HEK293 (cell line): ENCODE data around the gene SNX15.

Source experiments
- CTCF ChIA-PET: fragments of 350-600 bp; formaldehyde crosslinking; extraction: SDS; loops from one replicate; lab custom pipeline; 2021; ENCODE audit warnings: antibody characterized with exemption; lab: Yijun Ruan, JAX
- POLR2A ChIA-PET: fragments of 300-600 bp; formaldehyde crosslinking; extraction: SDS; loops from one replicate; lab custom pipeline; 2020; ENCODE audit warnings: antibody characterized with exemption, inconsistent platforms; lab: Yijun Ruan, JAX
- H3K27ac ChIP-seq: fragments of 200-500 bp; sonication (Bioruptor generic); 2 replicates; pipeline ENCODE4 v1.5.1; 2014; ENCODE audit warnings: low read depth, low read length, control low read depth, inconsistent platforms; ENCODE audit errors: extremely low read depth
- H3K36me3 ChIP-seq, 2 experiments: fragments of 200-500 bp in 1 of 2; sonication (Bioruptor generic) in 1 of 2; 1 replicate in 1 of 2; 2 replicates in 1 of 2; pipeline ENCODE4 v1.5.1; 2014 to 2017; ENCODE audit warnings: inconsistent platforms in 2 of 2, low read length in 2 of 2; ENCODE audit not compliant: control insufficient read depth in 2 of 2, insufficient read depth in 1 of 2
- H3K4me1 ChIP-seq: fragments of 200-500 bp; sonication (Bioruptor generic); 2 replicates; pipeline ENCODE4 v1.5.1; 2014; ENCODE audit warnings: mild to moderate bottlenecking, low read length, inconsistent platforms; ENCODE audit not compliant: control insufficient read depth, insufficient read depth
- H3K4me3 ChIP-seq: 2 replicates; pipeline ENCODE4 v1.5.1; 2011; ENCODE audit warnings: low read depth, mild to moderate bottlenecking, control low read depth, low read length, moderate library complexity
- H3K9me3 ChIP-seq: fragments of 200-500 bp; sonication (Bioruptor generic); 2 replicates; pipeline ENCODE4 v1.5.1; 2014; ENCODE audit warnings: low read depth, low read length, inconsistent platforms; ENCODE audit not compliant: control insufficient read depth, insufficient read depth
- EGR2 ChIP-seq: fragments of 450-650 bp; formaldehyde crosslinking; IDR thresholded peaks from 2 replicates; pipeline ENCODE4 v1.5.1; 2016; ENCODE audit warnings: low read depth, missing biosample characterization, missing genetic modification characterization
- FEZF1 ChIP-seq: fragments of 450-650 bp; formaldehyde crosslinking; IDR thresholded peaks from 2 replicates; pipeline ENCODE4 v1.5.1; 2016; ENCODE audit warnings: missing biosample characterization, missing genetic modification characterization
- HOXD13 ChIP-seq: sonication (generic); formaldehyde crosslinking; IDR thresholded peaks from 2 replicates; pipeline ENCODE4 v1.8.0; 2022; ENCODE audit warnings: missing genetic modification reagents, borderline replicate concordance
- INSM2 ChIP-seq: fragments of 450-650 bp; formaldehyde crosslinking; IDR thresholded peaks from 2 replicates; pipeline ENCODE4 v1.5.1; 2016; ENCODE audit warnings: missing biosample characterization, missing genetic modification characterization
- KLF17 ChIP-seq: fragments of 450-650 bp; formaldehyde crosslinking; IDR thresholded peaks from 2 replicates; pipeline ENCODE4 v1.5.1; 2016; ENCODE audit warnings: missing biosample characterization, missing genetic modification characterization
- OSR2 ChIP-seq: fragments of 450-650 bp; formaldehyde crosslinking; IDR thresholded peaks from 2 replicates; pipeline ENCODE4 v1.5.1; 2016; ENCODE audit warnings: missing biosample characterization, missing genetic modification characterization
- PRDM1 ChIP-seq: fragments of 450-650 bp; formaldehyde crosslinking; IDR thresholded peaks from 2 replicates; pipeline ENCODE4; 2016; ENCODE audit warnings: missing biosample characterization, missing genetic modification characterization
- SP3 ChIP-seq: fragments of 450-650 bp; formaldehyde crosslinking; IDR thresholded peaks from 2 replicates; pipeline ENCODE4 v1.5.1; 2016; ENCODE audit warnings: missing biosample characterization, missing genetic modification characterization
- ZBTB1 ChIP-seq: fragments of 450-650 bp; formaldehyde crosslinking; IDR thresholded peaks from 2 replicates; pipeline ENCODE4 v1.5.1; 2016; ENCODE audit warnings: missing biosample characterization, missing genetic modification characterization
- ZBTB7A ChIP-seq: fragments of 450-650 bp; formaldehyde crosslinking; IDR thresholded peaks from 2 replicates; pipeline ENCODE4 v1.5.1; 2016; ENCODE audit warnings: low read depth, missing biosample characterization, missing genetic modification characterization
- ZNF140 ChIP-seq: fragments of 450-650 bp; formaldehyde crosslinking; IDR thresholded peaks from 2 replicates; pipeline ENCODE4 v1.5.1; 2016; ENCODE audit warnings: missing biosample characterization, missing genetic modification characterization
- ZNF157 ChIP-seq: fragments of 450-650 bp; formaldehyde crosslinking; IDR thresholded peaks from 2 replicates; pipeline ENCODE4 v1.5.1; 2016; ENCODE audit warnings: missing biosample characterization, missing genetic modification characterization
- ZNF169 ChIP-seq: fragments of 450-650 bp; formaldehyde crosslinking; IDR thresholded peaks from 2 replicates; pipeline ENCODE4 v1.5.1; 2016; ENCODE audit warnings: missing biosample characterization, missing genetic modification characterization
- ZNF202 ChIP-seq: fragments of 450-650 bp; formaldehyde crosslinking; IDR thresholded peaks from 2 replicates; pipeline ENCODE4 v1.5.1; 2016; ENCODE audit warnings: missing biosample characterization, missing genetic modification characterization, borderline replicate concordance
- ZNF26 ChIP-seq: fragments of 450-650 bp; formaldehyde crosslinking; IDR thresholded peaks from 2 replicates; pipeline ENCODE4 v1.5.1; 2016; ENCODE audit warnings: missing biosample characterization, missing genetic modification characterization
- ZNF280D ChIP-seq: fragments of 450-650 bp; formaldehyde crosslinking; IDR thresholded peaks from 2 replicates; pipeline ENCODE4 v1.5.1; 2016; ENCODE audit warnings: missing biosample characterization, missing genetic modification characterization
- ZNF394 ChIP-seq: fragments of 450-650 bp; formaldehyde crosslinking; IDR thresholded peaks from 2 replicates; pipeline ENCODE4 v1.5.1; 2016; ENCODE audit warnings: missing biosample characterization, missing genetic modification characterization, mild to moderate bottlenecking, moderate library complexity, borderline replicate concordance
- ZNF433 ChIP-seq: fragments of 450-650 bp; formaldehyde crosslinking; IDR thresholded peaks from 2 replicates; pipeline ENCODE4 v1.5.1; 2016; ENCODE audit warnings: missing biosample characterization, missing genetic modification characterization, low read depth
- ZNF555 ChIP-seq: fragments of 450-650 bp; formaldehyde crosslinking; conservative IDR thresholded peaks from 2 replicates; pipeline ENCODE4 v1.5.1; 2017; ENCODE audit warnings: missing biosample characterization, mild to moderate bottlenecking, missing genetic modification characterization, inconsistent platforms
- ZNF596 ChIP-seq: fragments of 450-650 bp; IDR thresholded peaks from 2 replicates; pipeline ENCODE4 v1.5.0; 2018; ENCODE audit warnings: missing biosample characterization, mild to moderate bottlenecking, missing genetic modification characterization, moderate library complexity
- ZNF660 ChIP-seq: fragments of 450-650 bp; IDR thresholded peaks from 2 replicates; pipeline ENCODE4 v1.5.1; 2018; ENCODE audit warnings: missing biosample characterization, mild to moderate bottlenecking, missing genetic modification characterization
- ZNF677 ChIP-seq: fragments of 450-650 bp; IDR thresholded peaks from 2 replicates; pipeline ENCODE4 v1.5.0; 2018; ENCODE audit warnings: missing biosample characterization, mild to moderate bottlenecking, missing genetic modification characterization, moderate library complexity
- ZNF692 ChIP-seq: fragments of 450-650 bp; formaldehyde crosslinking; IDR thresholded peaks from 2 replicates; pipeline ENCODE4 v1.5.1; 2016; ENCODE audit warnings: missing biosample characterization, missing genetic modification characterization
- ZNF701 ChIP-seq: fragments of 450-650 bp; formaldehyde crosslinking; IDR thresholded peaks from 2 replicates; pipeline ENCODE4 v1.5.1; 2016; ENCODE audit warnings: missing biosample characterization, missing genetic modification characterization
- ZNF707 ChIP-seq: fragments of 450-650 bp; formaldehyde crosslinking; IDR thresholded peaks from 2 replicates; pipeline ENCODE4 v1.5.1; 2016; ENCODE audit warnings: missing biosample characterization, missing genetic modification characterization
- ZNF776 ChIP-seq: fragments of 450-650 bp; formaldehyde crosslinking; IDR thresholded peaks from 2 replicates; pipeline ENCODE4 v1.5.0; 2017; ENCODE audit warnings: missing biosample characterization, missing genetic modification characterization, borderline replicate concordance
- ZNF777 ChIP-seq: fragments of 450-650 bp; formaldehyde crosslinking; IDR thresholded peaks from 2 replicates; pipeline ENCODE4 v1.5.1; 2017; ENCODE audit warnings: missing biosample characterization, missing genetic modification characterization, borderline replicate concordance
- ZXDB ChIP-seq: fragments of 450-650 bp; formaldehyde crosslinking; IDR thresholded peaks from 2 replicates; pipeline ENCODE4 v1.5.1; 2016; ENCODE audit warnings: missing biosample characterization, missing genetic modification characterization

Gene SNX15

GRCh38 chr11:65026810-65027209, 429 bp upstream of the SNX15 start:
- H3K4me3 ChIP-seq, result peak overlapping the region; percentile 16
- TF ChIP-seq ZNF701 (tag by site-specific recombination), result no peak
- no peak for TF ChIP-seq OSR2 (tag by site-specific recombination)
- TF ChIP-seq ZNF140, result no peak
- TF ChIP-seq ZNF202 (tag by site-specific recombination), result no peak
- no peak for TF ChIP-seq HOXD13 (CRISPR knock-in tag)
- no peak for TF ChIP-seq ZNF169
- TF ChIP-seq PRDM1 (tag by site-specific recombination), result 0 out of 2 replicates have a peak, but pooled peaks have one; percentile 5
- TF ChIP-seq ZNF777, result no peak
- TF ChIP-seq ZNF433 (tag by site-specific recombination), result no peak
- no peak for TF ChIP-seq INSM2 (tag by site-specific recombination)
- TF ChIP-seq ZNF596, result no peak
- TF ChIP-seq ZNF692 (tag by site-specific recombination), result no peak
- no peak for TF ChIP-seq ZBTB7A (tag by site-specific recombination)
- TF ChIP-seq KLF17 (tag by site-specific recombination), result no peak
- TF ChIP-seq ZBTB1 (tag by site-specific recombination), result no peak
- TF ChIP-seq ZNF394 (tag by site-specific recombination), result 0 out of 2 replicates have a peak, but pooled peaks have one; percentile 3
- no peak for TF ChIP-seq ZNF707 (tag by site-specific recombination)
- ChIA-PET POLR2A (interaction anchor here (0.6 to 3.6 kb wide), 6 partner anchors 10 to 235 kb away, joined by 3 to 17 read pairs (median 4); partner anchors contain the start of genes ARL2, POLA2 and SAC3D1), CTCF (interaction anchor here (0.6 to 3.5 kb wide), 6 partner anchors 11 to 179 kb away, joined by 3 to 24 read pairs (median 4); partner anchors contain the start of genes ARL2 and TM7SF2)
- 0 out of 2 replicates have a peak, but pooled peaks cover 2% of the 10 kb centered on the region for H3K4me1 ChIP-seq
- no peaks in the 10 kb centered on the region for H3K9me3 ChIP-seq
- no peak overlapping the region for H3K27ac ChIP-seq
- H3K36me3 ChIP-seq, result peaks cover 0 to 6% of the 10 kb centered on the region in 2 experiments; a peak in 2 of 3 replicates

GRCh38 chr11:65032216-65032615, 5.0 kb downstream of the SNX15 start:
- Histone ChIP-seq H3K9me3 (no peaks in the 10 kb centered on the region), H3K4me3 (no peak overlapping the region), H3K4me1 (0 out of 2 replicates have a peak, but pooled peaks cover 2% of the 10 kb centered on the region), H3K36me3 (peaks cover 0 to 34% of the 10 kb centered on the region in 2 experiments; a peak in 2 of 3 replicates), H3K27ac (no peak overlapping the region)
- POLR2A ChIA-PET, result interaction anchor here (1.6 kb wide), 1 partner anchor 8 kb away, joined by 7 read pairs; the partner anchor contains the start of gene SAC3D1
- CTCF ChIA-PET, result interaction anchor here (0.5 to 1.4 kb wide), 2 partner anchors 46 to 117 kb away, joined by 3 to 4 read pairs; no protein-coding TSS in a partner anchor
- TF ChIP-seq SP3 (tag by site-specific recombination), result no peak
- no peak for TF ChIP-seq ZXDB (tag by site-specific recombination)
- TF ChIP-seq ZNF157 (tag by site-specific recombination), result no peak
- TF ChIP-seq ZNF280D, result no peak
- no peak for TF ChIP-seq ZNF660
- no peak for TF ChIP-seq EGR2 (tag by site-specific recombination)
- TF ChIP-seq ZNF776 (tag by site-specific recombination), result no peak
- TF ChIP-seq ZNF26 (tag by site-specific recombination), result no peak
- no peak for TF ChIP-seq FEZF1
- TF ChIP-seq ZNF677 (tag by site-specific recombination), result no peak
- TF ChIP-seq ZNF555 (tag by site-specific recombination), result no peak
